DMS153 (cell line): ENCODE data around the gene NXPE2.
"Not testable (repeated sequence)": the region's sequence is repeated elsewhere in the genome, so short reads cannot be mapped to it uniquely, and the experiment has no call there.

Experiments
- DNase-seq: peaks from one replicate; lab custom pipeline; 2025; lab: John Stamatoyannopoulos, UW

Gene NXPE2

GRCh38 chr11:114678125-114679036 lies at the start of gene NXPE2:
Gene NXPE2, plus strand, starts transcription at chr11:114678527. Its CDS starts 49 bp downstream, at chr11:114678576.
- peak; percentile 58 for DNase-seq

- not testable (repeated sequence) for DNase-seq
These were observed 46.8 kb upstream of the NXPE2 start for GRCh38 chr11:114631445-114631965.

GRCh38 chr11:114639440-114639839 lies 38.9 kb upstream of the NXPE2 start:
- DNase-seq = not testable (repeated sequence)

- DNase-seq = no peak
These were observed 27.7 kb upstream of the NXPE2 start for GRCh38 chr11:114650661-114651060.

- DNase-seq = no peak
These were observed 27.1 kb upstream of the NXPE2 start for GRCh38 chr11:114651145-114651718.

GRCh38 chr11:114653148-114653547 lies 25.2 kb upstream of the NXPE2 start:
- DNase-seq = no peak

GRCh38 chr11:114664641-114665040 lies 13.7 kb upstream of the NXPE2 start:
- DNase-seq = no peak

GRCh38 chr11:114666760-114667159 lies 11.6 kb upstream of the NXPE2 start:
- DNase-seq = no peak

GRCh38 chr11:114668109-114668508 lies 10.2 kb upstream of the NXPE2 start:
- DNase-seq = no peak

- DNase-seq = no peak
These were observed 4.7 kb upstream of the NXPE2 start for GRCh38 chr11:114673661-114674060.

GRCh38 chr11:114679505-114679904 lies 1.2 kb downstream of the NXPE2 start:
- no peak for DNase-seq

GRCh38 chr11:114683007-114683406 lies 4.7 kb downstream of the NXPE2 start:
- DNase-seq = no peak

- no peak for DNase-seq
These were observed 6.3 kb downstream of the NXPE2 start for GRCh38 chr11:114684636-114685035.

- no peak for DNase-seq
These were observed 6.8 kb downstream of the NXPE2 start for GRCh38 chr11:114685097-114685496.

- DNase-seq = peak; percentile 8
These were observed 27.1 kb downstream of the NXPE2 start for GRCh38 chr11:114705280-114706024.

GRCh38 chr11:114709960-114710359 lies 31.6 kb downstream of the NXPE2 start:
- no peak for DNase-seq

GRCh38 chr11:114713756-114714155 lies 35.4 kb downstream of the NXPE2 start:
- no peak for DNase-seq

- no peak for DNase-seq
These were observed 41.2 kb downstream of the NXPE2 start for GRCh38 chr11:114719562-114719961.

GRCh38 chr11:114724916-114725524 lies 46.7 kb downstream of the NXPE2 start:
- no peak for DNase-seq

- DNase-seq = no peak
These were observed 47.3 kb downstream of the NXPE2 start for GRCh38 chr11:114725623-114726022.

- no peak for DNase-seq
These were observed 58.5 kb downstream of the NXPE2 start for GRCh38 chr11:114736806-114737205.

- peak; percentile 3 for DNase-seq
These were observed 60.6 kb downstream of the NXPE2 start for GRCh38 chr11:114738954-114739353.
